Activated T-helper 17 cell treated with anti-CD3 and anti-CD28 coated beads, Interleukin-2, amount 50 U/mL, for 72 hours (primary cell): ENCODE measurements around the gene NMRK1. TPM values are rescaled to one million over a fixed set of nuclear protein-coding genes. Genes with fewer than 3 reads are reported as not detected.

Experiments used
- ATAC-seq: fragments of 150-1000 bp; cut with Tn5 transposase; replicated peaks from 2 replicates; pipeline ENCODE4 v1.10.0; 2021; ENCODE audit warnings: mild to moderate bottlenecking, moderate library complexity
- H3K27ac Mint-ChIP-seq: one replicate; pipeline ENCODE4 v1.8.0; 2022; ENCODE audit warnings: mixed read lengths
- H3K27me3 Mint-ChIP-seq: one replicate; pipeline ENCODE4 v1.8.0; 2022; ENCODE audit warnings: mixed read lengths
- H3K36me3 Mint-ChIP-seq: one replicate; pipeline ENCODE4 v1.8.0; 2022; ENCODE audit warnings: low read depth, mild to moderate bottlenecking, mixed read lengths
- H3K4me1 Mint-ChIP-seq: one replicate; pipeline ENCODE4 v1.8.0; 2022; ENCODE audit warnings: mixed read lengths
- H3K4me3 Mint-ChIP-seq: one replicate; pipeline ENCODE4 v1.8.0; 2022; ENCODE audit warnings: mild to moderate bottlenecking, mixed read lengths
- H3K9me3 Mint-ChIP-seq: one replicate; pipeline ENCODE4 v1.8.0; 2022; ENCODE audit warnings: mixed read lengths
- total RNA-seq, 2 donors: library from RNA; stranded (reverse); gene quantifications; one replicate each; pipeline ENCODE4 v1.2.3, GENCODE V29; 2022

The NMRK1 gene
- total RNA-seq, 2 donors from 2014 or later: 39.6 to 51.5 TPM

GRCh38 chr9:75111019-75111622, 23.2 kb upstream of the NMRK1 start:
- peaks cover 30% of the 10 kb centered on the region for H3K36me3 Mint-ChIP-seq
- peak overlapping the region; percentile 56 for H3K4me3 Mint-ChIP-seq
- peak overlapping the region; percentile 75 for H3K27ac Mint-ChIP-seq
- no peaks in the 10 kb centered on the region for H3K27me3 Mint-ChIP-seq
- no peaks in the 10 kb centered on the region for H3K9me3 Mint-ChIP-seq
- ATAC-seq: peak; percentile 68
- H3K4me1 Mint-ChIP-seq: peaks cover 38% of the 10 kb centered on the region

- peaks cover 42% of the 10 kb centered on the region for H3K36me3 Mint-ChIP-seq
- no peaks in the 10 kb centered on the region for H3K9me3 Mint-ChIP-seq
- ATAC-seq: no peak
- H3K4me1 Mint-ChIP-seq: peaks cover 49% of the 10 kb centered on the region
- H3K4me3 Mint-ChIP-seq: peak overlapping the region; percentile 67
- peak overlapping the region; percentile 30 for H3K27ac Mint-ChIP-seq
- no peaks in the 10 kb centered on the region for H3K27me3 Mint-ChIP-seq
These were observed 21.4 kb upstream of the NMRK1 start for GRCh38 chr9:75109210-75109839.

GRCh38 chr9:75108571-75108970, 20.6 kb upstream of the NMRK1 start:
- Mint-ChIP-seq H3K9me3 (no peaks in the 10 kb centered on the region), H3K27me3 (no peaks in the 10 kb centered on the region), H3K4me3 (peak overlapping the region; percentile 67), H3K36me3 (peaks cover 45% of the 10 kb centered on the region), H3K4me1 (peaks cover 49% of the 10 kb centered on the region), H3K27ac (peak overlapping the region; percentile 81)
- ATAC-seq: peak; percentile 62

- H3K4me3 Mint-ChIP-seq: no peak overlapping the region
- H3K36me3 Mint-ChIP-seq: peaks cover 49% of the 10 kb centered on the region
- no peaks in the 10 kb centered on the region for H3K27me3 Mint-ChIP-seq
- no peaks in the 10 kb centered on the region for H3K9me3 Mint-ChIP-seq
- H3K4me1 Mint-ChIP-seq: peaks cover 50% of the 10 kb centered on the region
- ATAC-seq: no peak
- peak overlapping the region; percentile 75 for H3K27ac Mint-ChIP-seq
These were observed 18.9 kb upstream of the NMRK1 start for GRCh38 chr9:75106857-75107256.

DNA sequence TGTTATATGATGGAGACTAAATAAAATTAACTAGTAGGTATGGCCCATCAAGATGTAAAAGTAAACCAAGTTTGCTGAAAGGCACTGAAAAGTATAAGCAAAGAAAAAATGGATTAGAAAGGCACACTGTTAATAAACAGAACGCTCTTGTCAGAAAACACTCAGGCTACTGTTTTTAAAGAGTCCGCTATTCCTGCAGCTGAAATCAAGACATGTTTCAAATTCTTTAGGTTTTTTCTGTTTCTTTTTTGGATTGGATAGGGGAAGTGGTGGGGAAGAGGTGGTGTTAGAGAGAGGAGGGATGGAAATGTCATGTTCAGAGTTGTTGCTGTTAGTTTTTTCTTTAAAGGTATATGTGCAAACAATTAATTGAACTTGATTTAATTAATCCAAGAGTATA, 17.9 kb upstream of the NMRK1 start:
- no peak for ATAC-seq
- H3K27ac Mint-ChIP-seq: peak overlapping the region; percentile 90
- H3K27me3 Mint-ChIP-seq: no peaks in the 10 kb centered on the region
- peaks cover 55% of the 10 kb centered on the region for H3K4me1 Mint-ChIP-seq
- peaks cover 59% of the 10 kb centered on the region for H3K36me3 Mint-ChIP-seq
- H3K9me3 Mint-ChIP-seq: no peaks in the 10 kb centered on the region
- H3K4me3 Mint-ChIP-seq: peak overlapping the region; percentile 73

DNA sequence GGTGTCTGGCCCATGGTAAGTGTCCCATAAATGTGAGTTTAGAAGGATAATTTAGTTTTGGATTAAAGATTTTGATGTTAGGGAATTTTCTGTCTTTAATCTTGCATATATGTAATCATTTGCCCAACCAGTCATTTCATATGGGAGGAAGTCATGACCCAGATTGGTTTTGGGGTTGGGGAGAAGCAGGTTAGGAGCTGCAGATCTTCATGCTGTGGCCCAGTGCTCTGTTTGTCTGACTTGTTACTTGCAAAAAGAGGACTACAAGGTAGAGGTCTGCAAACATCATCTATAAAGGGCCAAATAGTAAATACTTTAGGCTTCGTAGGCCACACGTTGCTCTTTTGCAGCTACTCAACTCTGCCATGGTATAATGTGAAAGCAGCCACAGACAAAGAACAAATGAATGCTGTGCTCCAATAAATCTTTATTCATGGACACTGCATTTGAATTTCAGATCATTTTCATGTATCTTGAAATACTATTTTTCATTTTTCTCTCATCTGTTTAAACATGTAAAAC, 17.1 kb upstream of the NMRK1 start:
- Mint-ChIP-seq H3K27me3 (no peaks in the 10 kb centered on the region), H3K4me3 (peak overlapping the region; percentile 73), H3K9me3 (no peaks in the 10 kb centered on the region), H3K36me3 (peaks cover 67% of the 10 kb centered on the region), H3K4me1 (peaks cover 52% of the 10 kb centered on the region), H3K27ac (peak overlapping the region; percentile 90)
- peak; percentile 47 for ATAC-seq

DNA sequence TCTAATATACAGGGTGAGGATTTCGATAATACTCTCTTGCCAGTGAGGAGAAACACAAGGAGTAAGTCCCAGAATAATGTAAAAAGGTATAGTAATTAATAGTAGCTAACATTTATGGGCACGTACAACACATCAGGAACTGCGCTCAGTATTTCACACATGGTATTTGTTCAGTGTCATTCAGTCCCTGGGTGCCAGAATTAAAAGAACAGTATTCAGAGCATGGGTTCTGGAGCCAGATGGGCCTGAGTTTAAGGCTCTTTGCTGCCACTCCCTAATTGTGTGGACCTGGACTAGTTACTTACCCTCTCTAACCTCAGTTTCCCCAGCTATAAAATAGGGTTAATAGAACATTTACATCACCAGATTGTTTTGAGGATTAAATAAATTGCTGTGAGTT, 16.7 kb upstream of the NMRK1 start:
- Mint-ChIP-seq H3K27ac (peak overlapping the region; percentile 90), H3K36me3 (peaks cover 72% of the 10 kb centered on the region), H3K9me3 (no peaks in the 10 kb centered on the region), H3K4me3 (peak overlapping the region; percentile 73), H3K27me3 (no peaks in the 10 kb centered on the region), H3K4me1 (peaks cover 50% of the 10 kb centered on the region)
- ATAC-seq: no peak

DNA sequence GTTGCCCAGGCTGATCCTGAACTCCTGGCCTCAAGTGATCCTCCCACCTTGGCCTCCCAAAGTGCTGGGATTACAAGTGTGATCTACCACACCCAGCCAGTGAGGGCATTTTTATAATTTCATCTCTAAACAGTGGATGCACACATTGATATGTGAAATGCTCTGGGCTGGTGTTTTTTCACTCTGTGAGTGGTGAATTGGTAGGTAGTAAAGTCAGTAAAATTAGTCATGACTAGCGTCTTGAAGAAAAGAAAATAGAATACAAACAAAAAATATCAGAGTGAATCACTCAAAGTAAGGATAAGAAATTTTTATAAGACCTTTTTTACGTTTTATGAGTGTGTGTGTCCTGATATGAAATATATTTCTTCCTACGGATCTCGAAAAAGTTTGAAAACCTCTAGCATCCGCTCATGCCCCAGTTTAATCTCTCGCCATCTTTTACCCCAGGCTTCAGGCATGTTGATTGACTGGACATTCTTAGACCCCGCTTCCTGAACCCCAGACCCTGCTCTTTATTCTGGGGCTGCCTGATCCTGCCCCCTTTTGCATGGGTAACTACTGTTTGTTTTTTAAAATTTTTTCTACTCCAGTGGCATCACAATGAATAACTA, 14.3 kb upstream of the NMRK1 start:
- peaks cover 50% of the 10 kb centered on the region for H3K4me1 Mint-ChIP-seq
- ATAC-seq: peak; percentile 61
- H3K4me3 Mint-ChIP-seq: peak overlapping the region; percentile 70
- H3K27ac Mint-ChIP-seq: peak overlapping the region; percentile 90
- no peaks in the 10 kb centered on the region for H3K9me3 Mint-ChIP-seq
- no peaks in the 10 kb centered on the region for H3K27me3 Mint-ChIP-seq
- peaks cover 81% of the 10 kb centered on the region for H3K36me3 Mint-ChIP-seq

DNA sequence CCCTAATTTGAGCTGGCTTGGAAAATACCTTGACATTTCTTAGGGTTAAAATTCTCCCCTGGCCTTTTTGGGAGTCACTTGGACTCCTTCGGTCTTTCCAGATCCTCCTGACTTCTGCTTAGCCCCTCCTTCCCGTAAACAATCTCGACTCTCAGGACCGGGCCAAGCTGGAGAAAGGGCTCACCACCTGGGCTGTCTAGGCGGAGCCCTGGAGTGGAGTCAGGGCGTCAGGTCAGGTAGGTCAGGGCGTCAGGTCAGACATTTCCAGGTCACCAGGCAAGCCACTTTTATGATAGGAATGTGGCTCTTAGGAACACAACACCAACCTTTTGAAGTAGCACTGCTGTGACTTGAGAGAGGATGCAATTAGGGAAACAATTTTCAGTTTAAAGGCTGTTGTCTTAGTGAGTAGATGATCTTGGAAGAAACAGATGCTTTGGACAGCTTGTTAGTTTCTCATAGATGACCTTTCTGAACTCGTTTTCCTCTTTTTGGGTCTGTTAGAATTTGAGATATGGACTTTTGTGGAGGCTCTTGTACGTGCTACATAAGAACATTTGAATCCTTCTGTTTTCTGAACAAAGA, 13.1 kb upstream of the NMRK1 start:
- H3K27me3 Mint-ChIP-seq: no peaks in the 10 kb centered on the region
- H3K36me3 Mint-ChIP-seq: peaks cover 82% of the 10 kb centered on the region
- no peak for ATAC-seq
- H3K9me3 Mint-ChIP-seq: no peaks in the 10 kb centered on the region
- peak overlapping the region; percentile 70 for H3K4me3 Mint-ChIP-seq
- peak overlapping the region; percentile 90 for H3K27ac Mint-ChIP-seq
- peaks cover 51% of the 10 kb centered on the region for H3K4me1 Mint-ChIP-seq

- peaks cover 76% of the 10 kb centered on the region for H3K36me3 Mint-ChIP-seq
- ATAC-seq: no peak
- no peaks in the 10 kb centered on the region for H3K27me3 Mint-ChIP-seq
- H3K4me1 Mint-ChIP-seq: peaks cover 50% of the 10 kb centered on the region
- peak overlapping the region; percentile 41 for H3K27ac Mint-ChIP-seq
- H3K4me3 Mint-ChIP-seq: peak overlapping the region; percentile 9
- no peaks in the 10 kb centered on the region for H3K9me3 Mint-ChIP-seq
These were observed 8.8 kb upstream of the NMRK1 start for GRCh38 chr9:75096796-75097195.

DNA sequence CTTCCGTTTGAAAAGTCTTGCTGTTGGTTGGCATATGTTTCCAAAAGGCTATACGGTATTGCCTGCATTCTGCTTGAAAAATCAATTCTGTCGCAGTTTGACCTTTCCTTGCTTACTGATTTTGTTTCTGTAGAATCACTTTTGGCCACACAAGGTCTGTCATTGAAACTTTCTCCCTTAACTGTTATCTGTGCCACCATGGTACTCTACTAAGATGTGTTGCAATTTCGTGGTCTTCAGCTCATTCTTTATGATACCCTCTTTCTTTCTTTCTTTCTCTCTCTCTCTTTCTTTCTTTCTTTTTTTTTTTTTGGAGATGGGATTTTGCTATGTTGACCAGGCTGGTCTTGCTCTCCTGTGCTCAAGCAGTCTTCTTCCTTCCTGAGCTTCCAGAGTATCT, 4.8 kb upstream of the NMRK1 start:
- ATAC-seq: no peak
- no peaks in the 10 kb centered on the region for H3K27me3 Mint-ChIP-seq
- no peaks in the 10 kb centered on the region for H3K9me3 Mint-ChIP-seq
- peaks cover 46% of the 10 kb centered on the region for H3K4me1 Mint-ChIP-seq
- peak overlapping the region; percentile 93 for H3K27ac Mint-ChIP-seq
- H3K36me3 Mint-ChIP-seq: peaks cover 77% of the 10 kb centered on the region
- peak overlapping the region; percentile 91 for H3K4me3 Mint-ChIP-seq

- H3K27me3 Mint-ChIP-seq: no peaks in the 10 kb centered on the region
- ATAC-seq: no peak
- H3K9me3 Mint-ChIP-seq: no peaks in the 10 kb centered on the region
- peak overlapping the region; percentile 93 for H3K27ac Mint-ChIP-seq
- H3K4me3 Mint-ChIP-seq: peak overlapping the region; percentile 91
- H3K4me1 Mint-ChIP-seq: peaks cover 46% of the 10 kb centered on the region
- peaks cover 78% of the 10 kb centered on the region for H3K36me3 Mint-ChIP-seq
These were observed 2.6 kb upstream of the NMRK1 start for GRCh38 chr9:75090579-75090978.

- no peaks in the 10 kb centered on the region for H3K9me3 Mint-ChIP-seq
- peak overlapping the region; percentile 93 for H3K27ac Mint-ChIP-seq
- peaks cover 46% of the 10 kb centered on the region for H3K4me1 Mint-ChIP-seq
- peaks cover 78% of the 10 kb centered on the region for H3K36me3 Mint-ChIP-seq
- H3K27me3 Mint-ChIP-seq: no peaks in the 10 kb centered on the region
- H3K4me3 Mint-ChIP-seq: peak overlapping the region; percentile 91
- ATAC-seq: no peak
These were observed 1.4 kb upstream of the NMRK1 start for GRCh38 chr9:75089373-75089766.

DNA sequence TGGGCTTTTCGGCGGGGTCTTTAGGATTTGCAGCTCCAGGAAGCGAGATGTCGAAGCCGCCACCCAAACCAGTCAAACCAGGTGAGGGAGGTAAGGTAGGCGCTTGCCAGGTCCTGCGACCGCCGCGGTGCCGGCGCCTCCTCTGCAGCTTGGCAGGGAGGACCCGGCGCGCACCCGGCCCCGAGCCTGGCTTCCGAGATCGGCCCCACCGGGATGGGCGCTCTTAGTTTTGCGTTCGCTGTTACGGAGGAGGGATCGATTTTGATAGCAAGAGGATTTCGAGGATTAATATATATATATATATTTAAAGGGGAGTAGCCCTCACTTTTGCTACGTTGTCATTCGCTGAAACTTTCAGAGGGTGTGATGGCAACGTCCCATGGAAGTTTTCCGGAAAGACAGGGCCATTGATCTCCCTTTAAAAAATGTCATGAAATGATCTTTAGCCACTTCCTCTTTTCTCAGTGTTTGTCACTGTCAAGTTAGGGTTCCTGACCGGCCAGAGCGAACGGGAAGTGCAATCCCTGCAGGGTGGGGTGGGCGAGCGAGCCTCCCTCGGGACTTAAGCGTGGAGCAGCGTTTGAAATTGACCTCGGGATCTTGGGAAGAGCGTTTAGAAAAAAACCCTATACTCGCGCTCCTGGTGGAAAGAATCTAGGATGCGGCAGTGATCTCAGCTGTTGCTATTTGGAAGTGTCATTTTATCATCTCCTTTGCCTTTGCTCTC, 854 bp upstream of the NMRK1 start:
- ATAC-seq: peak; percentile 20
- Mint-ChIP-seq H3K27ac (peak overlapping the region; percentile 93), H3K36me3 (peaks cover 72% of the 10 kb centered on the region), H3K4me3 (peak overlapping the region; percentile 91), H3K4me1 (peaks cover 40% of the 10 kb centered on the region), H3K27me3 (no peaks in the 10 kb centered on the region), H3K9me3 (no peaks in the 10 kb centered on the region)
